Gastrocnemius medialis (tissue), 4 donors: ENCODE results near the gene RMI2.
"Not testable (repeated sequence)": the region's sequence is repeated elsewhere in the genome, so short reads cannot be mapped to it uniquely, and the experiment has no call there.

Experiments
- POLR2A ChIP-seq, 2 donors: fragments of 450-650 bp; IDR thresholded peaks; one replicate each; pipeline ENCODE4 v1.6.1; 2017; ENCODE audit warnings: antibody characterized with exemption in 2 of 2, mild to moderate bottlenecking in 2 of 2, moderate library complexity in 2 of 2
- TF ChIP-seq, protein P1 (sequence below), 5 experiments: fragments of 450-650 bp in 3 of 5; fragments of 200-600 bp in 2 of 5; sonication (generic) in 2 of 5; IDR thresholded peaks in 4 of 5; conservative IDR thresholded peaks in 1 of 5; 1 replicate in 4 of 5; 2 replicates in 1 of 5; pipeline ENCODE4 v1.5.1; 2016 to 2019; ENCODE audit warnings: antibody characterized with exemption in 5 of 5, mild to moderate bottlenecking in 3 of 5, moderate library complexity in 3 of 5

- TF ChIP-seq, protein P1, sequence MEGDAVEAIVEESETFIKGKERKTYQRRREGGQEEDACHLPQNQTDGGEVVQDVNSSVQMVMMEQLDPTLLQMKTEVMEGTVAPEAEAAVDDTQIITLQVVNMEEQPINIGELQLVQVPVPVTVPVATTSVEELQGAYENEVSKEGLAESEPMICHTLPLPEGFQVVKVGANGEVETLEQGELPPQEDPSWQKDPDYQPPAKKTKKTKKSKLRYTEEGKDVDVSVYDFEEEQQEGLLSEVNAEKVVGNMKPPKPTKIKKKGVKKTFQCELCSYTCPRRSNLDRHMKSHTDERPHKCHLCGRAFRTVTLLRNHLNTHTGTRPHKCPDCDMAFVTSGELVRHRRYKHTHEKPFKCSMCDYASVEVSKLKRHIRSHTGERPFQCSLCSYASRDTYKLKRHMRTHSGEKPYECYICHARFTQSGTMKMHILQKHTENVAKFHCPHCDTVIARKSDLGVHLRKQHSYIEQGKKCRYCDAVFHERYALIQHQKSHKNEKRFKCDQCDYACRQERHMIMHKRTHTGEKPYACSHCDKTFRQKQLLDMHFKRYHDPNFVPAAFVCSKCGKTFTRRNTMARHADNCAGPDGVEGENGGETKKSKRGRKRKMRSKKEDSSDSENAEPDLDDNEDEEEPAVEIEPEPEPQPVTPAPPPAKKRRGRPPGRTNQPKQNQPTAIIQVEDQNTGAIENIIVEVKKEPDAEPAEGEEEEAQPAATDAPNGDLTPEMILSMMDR (IDR thresholded peaks at IDR 0.05 in 4 of 5, conservative IDR thresholded peaks at IDR 0.05 in 1 of 5), result not testable (repeated sequence)
- TF ChIP-seq POLR2A (IDR thresholded peaks at IDR 0.05), result not testable (repeated sequence)
Observed at GRCh38 chr16:11378951-11379350, 33.7 kb downstream of the RMI2 start.
